ENCODE measurements around the gene EXTL1. TPM values are rescaled to one million over a fixed set of nuclear protein-coding genes. Genes with fewer than 3 reads are reported as not detected.
A peak's percentile ranks its signal among the peaks of the same experiment; 100 is the strongest.

The EXTL1 gene
- polyA plus RNA-seq, 1 donor (not counting 4 experiments of a cell fraction or from before 2014, with no cell fraction given), result 0.13 TPM

DNA sequence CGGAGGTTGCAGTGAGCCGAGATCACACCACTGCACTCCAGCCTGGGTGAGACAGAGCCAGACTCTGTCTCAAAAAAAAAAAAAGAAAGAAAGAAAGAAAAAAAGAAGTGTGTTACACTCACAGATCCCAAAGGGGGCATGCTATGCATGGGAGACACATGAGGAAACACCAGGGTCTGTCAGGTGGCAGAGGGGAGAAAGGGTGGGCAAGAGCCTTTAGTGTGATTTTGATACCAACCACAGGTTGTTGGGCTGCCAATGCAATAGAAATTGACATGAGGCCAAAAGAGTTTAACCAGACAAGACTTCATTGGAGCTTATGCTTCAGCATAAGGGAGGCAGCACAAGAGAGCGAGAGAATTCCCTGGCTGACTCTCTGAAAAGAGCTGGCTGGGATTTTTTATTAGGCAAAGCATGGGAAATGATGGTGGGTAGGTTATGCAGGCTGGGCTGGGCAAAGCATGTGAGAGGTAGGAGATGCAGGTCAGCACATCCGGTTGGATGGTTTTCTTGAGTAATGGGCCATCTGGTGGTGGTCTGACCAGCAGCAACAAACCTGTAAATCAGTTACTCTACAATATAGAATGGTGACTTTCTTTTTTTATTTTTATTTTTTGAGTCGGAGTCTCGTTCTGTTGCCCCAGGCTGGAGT, 11.7 kb upstream of the EXTL1 start:
- FAIRE-seq (no peak), DNase-seq (ENCODE audit: low read depth, low spot score) (no peak)
- TF ChIP-seq EZH2 (IDR thresholded peaks at IDR 0.05; ENCODE audit: low read length), result no peak
- peak in 1 of 3 experiments; percentile 31 for TF ChIP-seq CTCF (optimal IDR thresholded peaks at IDR 0.05 in 1 of 3, IDR thresholded peaks at IDR 0.05 in 1 of 3, conservative IDR thresholded peaks at IDR 0.05 in 1 of 3; ENCODE audit: extremely low read depth in 1 of 3, insufficient read depth in 2 of 3, low read length in 3 of 3)
- no peaks in the 10 kb centered on the region for H3K36me3 ChIP-seq (ENCODE audit: control insufficient read depth in 2 of 2, extremely low read depth in 1 of 2, insufficient read depth in 2 of 2, low read length in 2 of 2)
- H3K27me3 ChIP-seq (ENCODE audit: control insufficient read depth, extremely low read depth, insufficient read depth, low read length), result no peaks in the 10 kb centered on the region
- H3K9me1 ChIP-seq (ENCODE audit: control insufficient read depth, extremely low read depth, insufficient read depth, low read length), result no peaks in the 10 kb centered on the region
- H3K4me3 ChIP-seq (ENCODE audit: control insufficient read depth in 2 of 3, extremely low read depth in 1 of 3, insufficient read depth in 2 of 3, low read depth in 1 of 3, low read length in 3 of 3), result no peak overlapping the region
- H2AFZ ChIP-seq (ENCODE audit: control insufficient read depth, low read length), result no peak overlapping the region
- no peaks in the 10 kb centered on the region for H4K20me1 ChIP-seq (ENCODE audit: control insufficient read depth, extremely low read depth, insufficient read depth, low read length)
- H3K4me2 ChIP-seq (ENCODE audit: control insufficient read depth, extremely low read depth, insufficient read depth, low read depth, low read length), result no peak overlapping the region
- H3K27ac ChIP-seq (ENCODE audit: control insufficient read depth, insufficient read depth, low read length), result no peak overlapping the region
- dilution Hi-C loops (cut with MboI; ENCODE audit: extremely low pct_ligation_motif_present, low sequenced_read_pairs), result no loop called here
- peaks cover 4% of the 10 kb centered on the region for H3K4me1 ChIP-seq (ENCODE audit: control insufficient read depth, extremely low read depth, insufficient read depth, low read length)
- no peak overlapping the region for H3K9ac ChIP-seq (ENCODE audit: control insufficient read depth, extremely low read depth, insufficient read depth, low read length)
- no peaks in the 10 kb centered on the region for H3K79me2 ChIP-seq (ENCODE audit: control insufficient read depth, insufficient read depth, low read length)
- no peaks in the 10 kb centered on the region for H3K9me3 ChIP-seq (ENCODE audit: control insufficient read depth, low read depth, low read length)

GRCh38 chr1:26010825-26011224, 10.8 kb upstream of the EXTL1 start:
- H3K9me1 ChIP-seq (ENCODE audit: control insufficient read depth, extremely low read depth, insufficient read depth, low read length), result no peaks in the 10 kb centered on the region
- no peak overlapping the region for H3K27ac ChIP-seq (ENCODE audit: control insufficient read depth, insufficient read depth, low read length)
- no peak for FAIRE-seq
- no peak for TF ChIP-seq EZH2 (IDR thresholded peaks at IDR 0.05; ENCODE audit: low read length)
- no peak for TF ChIP-seq CTCF (optimal IDR thresholded peaks at IDR 0.05 in 1 of 3, IDR thresholded peaks at IDR 0.05 in 1 of 3, conservative IDR thresholded peaks at IDR 0.05 in 1 of 3; ENCODE audit: extremely low read depth in 1 of 3, insufficient read depth in 2 of 3, low read length in 3 of 3)
- no peak overlapping the region for H3K4me2 ChIP-seq (ENCODE audit: control insufficient read depth, extremely low read depth, insufficient read depth, low read depth, low read length)
- no peak overlapping the region for H3K4me3 ChIP-seq (ENCODE audit: control insufficient read depth in 2 of 3, extremely low read depth in 1 of 3, insufficient read depth in 2 of 3, low read depth in 1 of 3, low read length in 3 of 3)
- H2AFZ ChIP-seq (ENCODE audit: control insufficient read depth, low read length), result no peak overlapping the region
- H3K4me1 ChIP-seq (ENCODE audit: control insufficient read depth, extremely low read depth, insufficient read depth, low read length), result no peaks in the 10 kb centered on the region
- no peaks in the 10 kb centered on the region for H3K79me2 ChIP-seq (ENCODE audit: control insufficient read depth, insufficient read depth, low read length)
- DNase-seq (ENCODE audit: low read depth, low spot score), result no peak
- H4K20me1 ChIP-seq (ENCODE audit: control insufficient read depth, extremely low read depth, insufficient read depth, low read length), result no peaks in the 10 kb centered on the region
- dilution Hi-C loops (cut with MboI; ENCODE audit: extremely low pct_ligation_motif_present, low sequenced_read_pairs), result no loop called here
- no peaks in the 10 kb centered on the region for H3K27me3 ChIP-seq (ENCODE audit: control insufficient read depth, extremely low read depth, insufficient read depth, low read length)
- no peaks in the 10 kb centered on the region for H3K36me3 ChIP-seq (ENCODE audit: control insufficient read depth in 2 of 2, extremely low read depth in 1 of 2, insufficient read depth in 2 of 2, low read length in 2 of 2)
- H3K9me3 ChIP-seq (ENCODE audit: control insufficient read depth, low read depth, low read length), result no peaks in the 10 kb centered on the region
- H3K9ac ChIP-seq (ENCODE audit: control insufficient read depth, extremely low read depth, insufficient read depth, low read length), result no peak overlapping the region
